Sigmoid colon (tissue), 4 donors: ENCODE measurements around the gene TNPO3.

ENCODE experiments used
- EP300 ChIP-seq, 4 donors: sonication (generic); formaldehyde crosslinking; IDR thresholded peaks; one replicate each; pipeline ENCODE4 v1.6.1; 2017; ENCODE audit warnings: antibody characterized with exemption in 4 of 4
- POLR2A ChIP-seq, 2 donors: fragments of 450-650 bp; IDR thresholded peaks; one replicate each; pipeline ENCODE4 v1.6.1; 2016; ENCODE audit warnings: antibody characterized with exemption in 2 of 2, mild to moderate bottlenecking in 2 of 2, moderate library complexity in 2 of 2
- POLR2AphosphoS5 ChIP-seq, 4 donors: sonication (generic); formaldehyde crosslinking; IDR thresholded peaks; one replicate each; pipeline ENCODE4 v1.6.1; 2017; ENCODE audit warnings: antibody characterized with exemption in 4 of 4
- TF ChIP-seq, protein P1 (sequence below), 4 experiments: fragments of 450-650 bp in 3 of 4; fragments of 200-600 bp in 1 of 4; IDR thresholded peaks; one replicate each; pipeline ENCODE4 v1.5.1; 2016 to 2019; ENCODE audit warnings: antibody characterized with exemption in 4 of 4, mild to moderate bottlenecking in 3 of 4, moderate library complexity in 2 of 4

DNA sequence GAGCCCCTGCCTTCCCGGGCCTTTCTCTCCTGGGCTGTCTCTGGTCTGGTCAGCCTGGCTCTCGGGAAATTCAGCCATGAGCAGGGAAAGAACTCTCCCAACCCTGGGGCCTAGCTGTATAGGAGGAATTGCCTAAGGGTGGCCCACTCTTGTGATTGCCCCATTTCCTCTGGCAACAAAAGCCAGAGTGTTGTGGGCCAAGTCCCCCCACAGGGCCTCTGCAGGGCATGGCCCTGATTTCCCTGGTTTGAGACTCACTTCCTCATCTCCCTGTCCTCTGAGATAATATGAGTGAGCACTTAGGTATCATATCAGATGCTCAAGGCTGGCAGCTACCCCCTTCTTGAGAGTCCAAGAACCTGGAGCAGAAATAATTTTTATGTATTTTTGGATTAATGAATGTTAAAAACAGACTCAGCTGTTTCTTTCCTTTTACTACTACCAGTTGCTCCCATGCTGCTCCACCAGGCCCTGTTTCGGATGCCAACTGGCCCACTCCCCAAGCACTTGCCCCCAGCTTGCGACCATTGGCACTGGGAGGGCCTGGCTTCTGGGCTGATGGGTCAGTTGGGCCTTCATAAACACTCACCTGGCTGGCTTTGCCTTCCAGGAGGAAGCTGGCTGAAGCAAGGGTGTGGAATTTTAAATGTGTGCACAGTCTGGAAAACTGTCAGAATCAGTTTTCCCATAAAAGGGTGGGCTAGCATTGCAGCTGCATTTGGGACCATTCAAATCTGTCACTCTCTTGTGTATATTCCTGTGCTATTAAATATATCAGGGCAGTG is 105.7 kb downstream of the TNPO3 start:
- TF ChIP-seq, protein P1, sequence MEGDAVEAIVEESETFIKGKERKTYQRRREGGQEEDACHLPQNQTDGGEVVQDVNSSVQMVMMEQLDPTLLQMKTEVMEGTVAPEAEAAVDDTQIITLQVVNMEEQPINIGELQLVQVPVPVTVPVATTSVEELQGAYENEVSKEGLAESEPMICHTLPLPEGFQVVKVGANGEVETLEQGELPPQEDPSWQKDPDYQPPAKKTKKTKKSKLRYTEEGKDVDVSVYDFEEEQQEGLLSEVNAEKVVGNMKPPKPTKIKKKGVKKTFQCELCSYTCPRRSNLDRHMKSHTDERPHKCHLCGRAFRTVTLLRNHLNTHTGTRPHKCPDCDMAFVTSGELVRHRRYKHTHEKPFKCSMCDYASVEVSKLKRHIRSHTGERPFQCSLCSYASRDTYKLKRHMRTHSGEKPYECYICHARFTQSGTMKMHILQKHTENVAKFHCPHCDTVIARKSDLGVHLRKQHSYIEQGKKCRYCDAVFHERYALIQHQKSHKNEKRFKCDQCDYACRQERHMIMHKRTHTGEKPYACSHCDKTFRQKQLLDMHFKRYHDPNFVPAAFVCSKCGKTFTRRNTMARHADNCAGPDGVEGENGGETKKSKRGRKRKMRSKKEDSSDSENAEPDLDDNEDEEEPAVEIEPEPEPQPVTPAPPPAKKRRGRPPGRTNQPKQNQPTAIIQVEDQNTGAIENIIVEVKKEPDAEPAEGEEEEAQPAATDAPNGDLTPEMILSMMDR (IDR thresholded peaks at IDR 0.05), result no peak
- no peak for TF ChIP-seq POLR2A (IDR thresholded peaks at IDR 0.05)
- no peak for TF ChIP-seq POLR2AphosphoS5 (IDR thresholded peaks at IDR 0.05)
- no peak for TF ChIP-seq EP300 (IDR thresholded peaks at IDR 0.05)
